Nephron (organoid): ENCODE data around the gene DLAT.
"Not testable (repeated sequence)": the region's sequence is repeated elsewhere in the genome, so short reads cannot be mapped to it uniquely, and the experiment has no call there.

ENCODE experiments used
- H3K27ac Mint-ChIP-seq, 3 experiments: 2 replicates each; pipeline ENCODE4 v1.8.0; 2020; ENCODE audit warnings: mixed read lengths in 3 of 3, mild to moderate bottlenecking in 2 of 3, moderate library complexity in 1 of 3
- H3K27me3 Mint-ChIP-seq: 2 replicates; pipeline ENCODE4 v1.8.0; 2021; ENCODE audit warnings: low read depth, mild to moderate bottlenecking, moderate library complexity, mixed read lengths
- H3K36me3 Mint-ChIP-seq: 2 replicates; pipeline ENCODE4 v1.8.0; 2020; ENCODE audit warnings: low read depth, mixed read lengths
- H3K4me1 Mint-ChIP-seq: 2 replicates; pipeline ENCODE4 v1.8.0; 2020; ENCODE audit warnings: mixed read lengths
- H3K4me3 Mint-ChIP-seq, 3 experiments: 2 replicates each; pipeline ENCODE4 v1.8.0; 2020; ENCODE audit warnings: mild to moderate bottlenecking in 3 of 3, mixed read lengths in 3 of 3, moderate library complexity in 2 of 3
- H3K9me3 Mint-ChIP-seq: 2 replicates; pipeline ENCODE4 v1.8.0; 2020; ENCODE audit warnings: mixed read lengths
- CTCF ChIP-seq, 3 experiments: fragments of 200-600 bp; sonication (generic); IDR thresholded peaks; one replicate each; pipeline ENCODE4 v1.5.0; 2021; ENCODE audit warnings: antibody characterized with exemption in 3 of 3; ENCODE audit not compliant: unreplicated experiment in 3 of 3

Gene DLAT

GRCh38 chr11:112000703-112001102, 24.5 kb upstream of the DLAT start:
- no peak overlapping the region for H3K27ac Mint-ChIP-seq
- no peaks in the 10 kb centered on the region for H3K4me1 Mint-ChIP-seq
- no peaks in the 10 kb centered on the region for H3K27me3 Mint-ChIP-seq
- no peak for TF ChIP-seq CTCF (IDR thresholded peaks at IDR 0.05; ENCODE audit: unreplicated experiment in 3 of 3)
- H3K36me3 Mint-ChIP-seq = peaks cover 72% of the 10 kb centered on the region
- peaks cover 2% of the 10 kb centered on the region for H3K9me3 Mint-ChIP-seq
- no peak overlapping the region for H3K4me3 Mint-ChIP-seq

- TF ChIP-seq CTCF (IDR thresholded peaks at IDR 0.05; ENCODE audit: unreplicated experiment in 3 of 3) = no peak
- no peaks in the 10 kb centered on the region for H3K4me1 Mint-ChIP-seq
- peaks cover 3% of the 10 kb centered on the region for H3K27me3 Mint-ChIP-seq
- H3K4me3 Mint-ChIP-seq = no peak overlapping the region
- H3K36me3 Mint-ChIP-seq = peaks cover 77% of the 10 kb centered on the region
- H3K9me3 Mint-ChIP-seq = peaks cover 16% of the 10 kb centered on the region
- H3K27ac Mint-ChIP-seq = peak overlapping the region in 2 of 3 experiments; percentile 7 to 73
These were observed 22.6 kb upstream of the DLAT start for GRCh38 chr11:112002491-112003216.

DNA sequence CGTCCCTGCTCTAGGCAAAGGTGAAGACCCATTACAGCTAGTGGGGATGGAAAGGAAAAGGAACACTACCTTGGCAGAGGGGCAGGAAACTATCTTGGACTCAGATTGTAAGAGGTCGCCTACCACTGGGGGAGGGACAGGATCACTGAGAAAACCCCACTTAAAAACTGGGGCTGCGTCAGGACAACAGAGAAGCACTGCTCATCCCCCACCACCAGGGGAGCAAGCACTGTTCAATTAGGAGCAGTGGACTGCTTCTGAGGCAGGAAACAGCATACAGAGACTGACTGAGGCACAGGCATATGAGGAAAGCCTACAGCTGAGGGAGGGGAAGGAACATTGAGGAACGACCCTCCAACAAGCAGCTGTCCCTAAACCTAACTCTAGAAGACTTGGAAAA, 20.8 kb upstream of the DLAT start:
- H3K27me3 Mint-ChIP-seq = peaks cover 3% of the 10 kb centered on the region
- no peaks in the 10 kb centered on the region for H3K4me1 Mint-ChIP-seq
- H3K9me3 Mint-ChIP-seq = peaks cover 30% of the 10 kb centered on the region
- no peak overlapping the region for H3K27ac Mint-ChIP-seq
- H3K36me3 Mint-ChIP-seq = peaks cover 70% of the 10 kb centered on the region
- TF ChIP-seq CTCF (IDR thresholded peaks at IDR 0.05; ENCODE audit: unreplicated experiment in 3 of 3) = peak in 1 of 3 experiments; percentile 14
- no peak overlapping the region for H3K4me3 Mint-ChIP-seq

DNA sequence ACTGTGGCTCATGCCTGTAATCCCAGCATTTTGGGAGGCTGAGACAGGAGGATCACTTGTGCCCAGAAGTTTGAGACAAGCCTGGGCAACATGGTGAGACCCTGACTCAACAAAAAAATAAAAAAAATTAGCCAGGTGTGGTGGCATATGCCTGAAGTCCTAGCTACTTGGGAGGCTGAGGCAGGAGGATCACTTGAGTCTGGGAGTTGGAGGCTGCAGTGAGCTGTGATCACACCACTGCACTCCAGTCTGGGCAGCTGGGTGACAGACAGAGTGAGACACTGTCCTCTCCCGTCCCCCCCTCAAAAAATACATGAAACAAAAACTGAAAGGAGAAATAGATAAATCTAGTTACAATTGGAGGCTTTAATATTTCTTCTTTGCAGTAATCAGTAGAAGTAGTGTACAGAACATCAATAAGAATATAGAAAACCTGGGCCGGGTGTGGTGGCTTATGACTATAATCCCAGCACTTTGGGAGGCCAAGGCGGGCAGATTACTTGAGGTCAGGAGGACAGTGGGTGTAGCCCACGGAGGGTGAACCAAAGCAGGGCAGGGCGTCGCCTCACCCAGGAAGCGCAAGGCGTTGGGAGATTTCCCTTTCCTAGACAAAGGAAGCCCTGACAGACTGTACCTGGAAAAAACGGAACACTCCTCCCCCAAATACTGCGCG, 19.6 kb upstream of the DLAT start:
- Mint-ChIP-seq H3K9me3 (peaks cover 40% of the 10 kb centered on the region), H3K36me3 (peaks cover 67% of the 10 kb centered on the region), H3K27me3 (peaks cover 3% of the 10 kb centered on the region), H3K4me1 (no peaks in the 10 kb centered on the region), H3K4me3 (no peak overlapping the region), H3K27ac (no peak overlapping the region)
- no peak for TF ChIP-seq CTCF (IDR thresholded peaks at IDR 0.05; ENCODE audit: unreplicated experiment in 3 of 3)

- not testable (repeated sequence) for H3K4me1 Mint-ChIP-seq, H3K27me3 Mint-ChIP-seq, H3K4me3 Mint-ChIP-seq, H3K27ac Mint-ChIP-seq
- Mint-ChIP-seq H3K9me3 (peaks cover 40% of the 10 kb centered on the region), H3K36me3 (peaks cover 61% of the 10 kb centered on the region)
These were observed 19.1 kb upstream of the DLAT start for GRCh38 chr11:112006095-112006441.

DNA sequence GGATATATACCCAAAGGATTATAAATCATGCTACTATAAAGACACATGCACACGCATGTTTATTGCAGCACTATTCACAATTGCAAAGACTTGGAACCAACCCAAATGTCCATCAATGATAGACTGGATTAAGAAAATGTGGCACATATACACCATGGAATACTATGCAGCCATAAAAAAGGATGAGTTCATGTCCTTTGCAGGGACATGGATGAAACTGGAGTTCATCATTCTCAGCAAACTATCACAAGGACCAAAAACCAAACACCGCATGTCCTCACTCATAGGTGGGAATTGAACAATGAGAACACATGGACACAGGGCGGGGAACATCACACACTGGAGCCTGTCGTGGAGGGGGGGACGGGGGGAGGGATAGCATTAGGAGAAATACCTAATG, 13.8 kb upstream of the DLAT start:
- H3K4me3 Mint-ChIP-seq, H3K4me1 Mint-ChIP-seq, H3K27ac Mint-ChIP-seq, H3K27me3 Mint-ChIP-seq: not testable (repeated sequence)
- Mint-ChIP-seq H3K9me3 (peaks cover 36% of the 10 kb centered on the region), H3K36me3 (peaks cover 26% of the 10 kb centered on the region)

GRCh38 chr11:112012874-112013273, 12.3 kb upstream of the DLAT start:
- no peak overlapping the region for H3K4me3 Mint-ChIP-seq
- peaks cover 22% of the 10 kb centered on the region for H3K9me3 Mint-ChIP-seq
- H3K36me3 Mint-ChIP-seq = peaks cover 28% of the 10 kb centered on the region
- no peaks in the 10 kb centered on the region for H3K4me1 Mint-ChIP-seq
- TF ChIP-seq CTCF (IDR thresholded peaks at IDR 0.05; ENCODE audit: unreplicated experiment in 3 of 3) = no peak
- no peak overlapping the region for H3K27ac Mint-ChIP-seq
- H3K27me3 Mint-ChIP-seq = no peaks in the 10 kb centered on the region
